Measurements from ENCODE around the gene DLX6. TPM values are rescaled to one million over a fixed set of nuclear protein-coding genes. Genes with fewer than 3 reads are reported as not detected.

DLX6 gene
- total and polyA plus RNA-seq, 2 of the 8 experiments (the other 6 are each of a cell fraction or from before 2014, with no cell fraction given): not detected

GRCh38 chr7:97025130-97025499 is 19.8 kb downstream of the DLX6 start:
- no peak overlapping the region for H3K27ac ChIP-seq (ENCODE audit: low read depth, low read length)
- DNase-seq (ENCODE audit: low read depth in 1 of 2, low spot score in 2 of 2): no peak
- H4K91ac ChIP-seq (replicated peaks; ENCODE audit: insufficient read length, low read length): no peak overlapping the region
- no peak overlapping the region for H2BK15ac ChIP-seq (ENCODE audit: low read length)
- no peak for FAIRE-seq
- POLR2A ChIA-PET (ENCODE audit: partially characterized antibody): no interaction called here
- H2BK20ac ChIP-seq (ENCODE audit: low read length): no peak overlapping the region; the same call in 1 of the 2 replicates
- no peak overlapping the region for H2BK12ac ChIP-seq (ENCODE audit: low read depth, low read length)
- no peak overlapping the region for H3K9ac ChIP-seq (replicated peaks in 1 of 4; ENCODE audit: extremely low read depth in 1 of 4, low read depth in 3 of 4, low read length in 3 of 4)
- H4K20me1 ChIP-seq (replicated peaks in 1 of 2; ENCODE audit: control insufficient read depth in 1 of 2, insufficient read depth in 2 of 2, low read length in 2 of 2): peaks cover 3 to 22% of the 10 kb centered on the region in 2 experiments
- WGBS, 2 experiments (ENCODE audit: extremely low coverage in 1 of 2, insufficient coverage in 1 of 2, insufficient read length in 1 of 2, insufficient replicate concordance in 2 of 2, low coverage in 1 of 2, low lambda C conversion rate in 2 of 2, missing lambda C conversion rate in 1 of 2): 2% methylated on average over 8 of the region's 8 CpGs; no CpG with 5 or more reads in 1 of the 2 experiments
- H3K79me1 ChIP-seq (ENCODE audit: low read depth, low read length): no peaks in the 10 kb centered on the region
- H3K4me3 ChIP-seq (ENCODE audit: extremely low read depth in 1 of 4, insufficient read depth in 2 of 4, low read depth in 3 of 4, low read length in 4 of 4): peak overlapping the region in 1 of 4 experiments; percentile 54; a peak in 3 of 8 replicates
- no peak overlapping the region for H3K56ac ChIP-seq (replicated peaks; ENCODE audit: insufficient read length, low read depth, low read length)
- peak overlapping the region; percentile 72 for H3K18ac ChIP-seq (ENCODE audit: extremely low read depth, low read length)
- H3K4ac ChIP-seq (replicated peaks; ENCODE audit: insufficient read length, low read depth, low read length): no peak overlapping the region
- H3K36me3 ChIP-seq (ENCODE audit: control insufficient read depth in 2 of 4, insufficient read depth in 4 of 4, low read length in 3 of 4): no peaks in the 10 kb centered on the region; a peak in 1 of 8 replicates
- peaks cover 66 to 81% (median 76%) of the 10 kb centered on the region in 4 experiments for H3K27me3 ChIP-seq (replicated peaks in 1 of 4; ENCODE audit: control insufficient read depth in 3 of 4, extremely low read depth in 1 of 4, insufficient read depth in 3 of 4, low read length in 3 of 4)
- no peak overlapping the region for H2BK120ac ChIP-seq (replicated peaks; ENCODE audit: low read depth, low read length)
- H3K23ac ChIP-seq (ENCODE audit: insufficient read length): no peak overlapping the region
- H3K79me2 ChIP-seq (ENCODE audit: control insufficient read depth in 1 of 2, insufficient read depth in 2 of 2, low read length in 2 of 2): no peaks in the 10 kb centered on the region
- H2AFZ ChIP-seq (ENCODE audit: low read length): no peak overlapping the region
- H3K9me3 ChIP-seq (ENCODE audit: insufficient read depth in 2 of 2, low read depth in 1 of 2, low read length in 1 of 2): no peaks in the 10 kb centered on the region
- CTCF ChIA-PET (ENCODE audit: partially characterized antibody): interaction anchor here (3.2 to 6.2 kb wide), 3 partner anchors 10 to 36 kb away, joined by 32 to 85 read pairs (median 49); partner anchors contain the start of gene DLX6
- no peak overlapping the region; the same call in 1 of the 2 replicates for H4K8ac ChIP-seq (ENCODE audit: extremely low read depth, insufficient read depth, low read length)
- H3K14ac ChIP-seq (ENCODE audit: insufficient read length): no peak overlapping the region
- H3K4me1 ChIP-seq (replicated peaks in 1 of 4; ENCODE audit: control insufficient read depth in 3 of 4, insufficient read depth in 4 of 4, low read length in 3 of 4): peaks cover 31 to 45% (median 35%) of the 10 kb centered on the region in 4 experiments
- H3K4me2 ChIP-seq (ENCODE audit: insufficient read depth in 1 of 2, low read depth in 2 of 2, low read length in 2 of 2): peak overlapping the region; percentile 4 to 77
- H2AK5ac ChIP-seq (ENCODE audit: low read depth, low read length): no peak overlapping the region
- peaks cover 11% of the 10 kb centered on the region; the same call in 1 of the 2 replicates for H3K23me2 ChIP-seq (ENCODE audit: low read depth, low read length)
- TF ChIP-seq NANOG (IDR thresholded peaks at IDR 0.05; ENCODE audit: insufficient read depth, low read depth, low read length, poor library complexity, severe bottlenecking) (no peak), RNF2 (IDR thresholded peaks at IDR 0.05; ENCODE audit: borderline replicate concordance, low read depth, low read length, missing control alignments, poor library complexity, severe bottlenecking) (peak; percentile 27)
- H4K5ac ChIP-seq (ENCODE audit: insufficient read length, low read depth, low read length): no peak overlapping the region
- no peak overlapping the region for H2BK5ac ChIP-seq (ENCODE audit: low read depth, low read length)
